NCI-H2196 treated with DMSO at 0.1 percent for 48 hours (cell line): ENCODE measurements around the gene STRA8.

Source experiments
- DNase-seq: peaks from one replicate; lab custom pipeline; 2025; ENCODE audit not compliant: unreplicated experiment; lab: John Stamatoyannopoulos, UW

Gene STRA8

DNA sequence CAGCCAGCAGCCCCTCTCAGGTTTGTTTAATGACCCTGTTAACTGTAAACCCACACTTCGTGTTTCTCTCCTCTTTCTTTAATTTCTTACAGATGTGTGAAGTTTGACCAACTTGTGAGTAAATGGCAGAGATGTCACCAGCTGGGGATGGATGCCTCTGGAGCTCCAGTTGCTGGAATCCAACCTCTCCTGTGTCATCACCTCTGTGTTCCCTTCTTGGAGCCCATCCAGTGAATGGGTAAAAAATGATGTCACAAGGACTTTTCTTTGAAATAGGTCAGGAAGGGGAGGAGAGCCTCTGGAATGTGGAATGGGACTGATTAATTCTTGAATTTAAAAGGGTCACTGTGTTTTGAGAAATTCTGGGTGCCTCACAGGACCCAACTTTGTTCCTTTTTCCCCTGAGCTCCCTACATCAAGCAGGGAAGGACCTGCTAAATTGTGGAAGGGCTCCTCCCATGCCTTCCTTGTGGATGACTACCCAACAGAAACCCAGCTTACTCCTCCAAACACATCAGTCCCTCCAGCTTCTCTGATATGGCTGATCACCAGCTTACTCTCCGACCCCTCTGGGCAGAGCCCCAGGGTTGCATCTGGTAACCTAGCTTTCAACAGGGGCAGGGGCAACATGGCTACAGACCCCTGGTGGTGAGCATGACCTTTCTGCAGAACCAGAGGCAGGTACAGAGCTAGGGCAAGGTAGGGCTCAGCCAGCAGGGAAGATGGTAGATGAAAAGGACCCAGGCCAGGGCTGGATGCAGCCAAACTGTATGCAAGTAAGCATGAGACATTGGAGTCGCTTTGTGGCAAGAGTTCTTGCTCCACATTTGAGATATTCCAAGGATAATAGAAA is 67.5 kb downstream of the STRA8 start:
- no peak for DNase-seq
